SKM-1 (cell line): ENCODE measurements around the gene ZBTB48.
"Not testable (repeated sequence)": the region's sequence is repeated elsewhere in the genome, so short reads cannot be mapped to it uniquely, and the experiment has no call there.

Experiments
- DNase-seq: peaks from one replicate; lab custom pipeline; 2025; ENCODE audit not compliant: unreplicated experiment; lab: John Stamatoyannopoulos, UW

ZBTB48 gene

GRCh38 chr1:6590046-6590445 is 10.3 kb downstream of the ZBTB48 start:
- DNase-seq, result no peak

GRCh38 chr1:6591222-6591621 is 11.4 kb downstream of the ZBTB48 start:
- DNase-seq, result no peak

- no peak for DNase-seq
Measured at GRCh38 chr1:6591644-6592043, 11.8 kb downstream of the ZBTB48 start.

GRCh38 chr1:6592441-6592840 is 12.6 kb downstream of the ZBTB48 start:
- DNase-seq, result no peak

GRCh38 chr1:6592865-6593593 is 13.2 kb downstream of the ZBTB48 start:
- DNase-seq, result no peak

GRCh38 chr1:6593810-6594209 is 14.0 kb downstream of the ZBTB48 start:
- no peak for DNase-seq

GRCh38 chr1:6594977-6595740 is 15.4 kb downstream of the ZBTB48 start:
- no peak for DNase-seq

- DNase-seq, result no peak
Measured at GRCh38 chr1:6596351-6596750, 16.6 kb downstream of the ZBTB48 start.

- no peak for DNase-seq
Measured at GRCh38 chr1:6596886-6597776, 17.3 kb downstream of the ZBTB48 start.

- no peak for DNase-seq
Measured at GRCh38 chr1:6597777-6598131, 18.0 kb downstream of the ZBTB48 start.

GRCh38 chr1:6599141-6599975 is 19.6 kb downstream of the ZBTB48 start:
- DNase-seq, result peak; percentile 82

- DNase-seq, result not testable (repeated sequence)
Measured at GRCh38 chr1:6599991-6600390, 20.2 kb downstream of the ZBTB48 start.

- DNase-seq, result no peak
Measured at GRCh38 chr1:6600410-6601048, 20.7 kb downstream of the ZBTB48 start.

GRCh38 chr1:6601049-6601922 is 21.5 kb downstream of the ZBTB48 start:
- peak; percentile 22 for DNase-seq

- no peak for DNase-seq
Measured at GRCh38 chr1:6601923-6602668, 22.3 kb downstream of the ZBTB48 start.

GRCh38 chr1:6602669-6603237 is 23.0 kb downstream of the ZBTB48 start, which contains the start of gene KLHL21:
Gene KLHL21 (minus strand): TSS chr1:6602869. CDS start chr1:6602817, 52 bp downstream.
- DNase-seq, result peak; percentile 70

GRCh38 chr1:6603238-6603914 is 23.6 kb downstream of the ZBTB48 start:
- no peak for DNase-seq
